Measurements from ENCODE around the gene VPS4B.

Gene VPS4B

GRCh38 chr18:63427558-63427957 is 5.3 kb upstream of the VPS4B start:
- DNase-seq = no peak

- DNase-seq = peak; percentile 53
These were observed 608 bp upstream of the VPS4B start for GRCh38 chr18:63422864-63423304.

GRCh38 chr18:63421514-63421913 is 762 bp downstream of the VPS4B start:
- DNase-seq = no peak

- DNase-seq = no peak
These were observed 9.3 kb downstream of the VPS4B start for GRCh38 chr18:63412953-63413352.

- no peak for DNase-seq
These were observed 11.5 kb downstream of the VPS4B start for GRCh38 chr18:63410792-63411191.

GRCh38 chr18:63409301-63409700 is 13.0 kb downstream of the VPS4B start:
- no peak for DNase-seq

- no peak for DNase-seq
These were observed 14.5 kb downstream of the VPS4B start for GRCh38 chr18:63407734-63408133.

- DNase-seq = no peak
These were observed 16.3 kb downstream of the VPS4B start for GRCh38 chr18:63405986-63406385.

GRCh38 chr18:63402246-63403162 is 19.8 kb downstream of the VPS4B start:
- DNase-seq = no peak

GRCh38 chr18:63399300-63399699 is 23.0 kb downstream of the VPS4B start:
- DNase-seq = no peak

- DNase-seq = no peak
These were observed 24.9 kb downstream of the VPS4B start for GRCh38 chr18:63397349-63397748.

GRCh38 chr18:63395503-63395902 is 26.8 kb downstream of the VPS4B start:
- DNase-seq = no peak

GRCh38 chr18:63394954-63395353 is 27.3 kb downstream of the VPS4B start:
- no peak for DNase-seq

- no peak for DNase-seq
These were observed 34.4 kb downstream of the VPS4B start for GRCh38 chr18:63387861-63388260.

- no peak for DNase-seq
These were observed 39.4 kb downstream of the VPS4B start for GRCh38 chr18:63382843-63383242.

GRCh38 chr18:63379639-63379962 is 42.7 kb downstream of the VPS4B start:
- DNase-seq = no peak

- no peak for DNase-seq
These were observed 43.2 kb downstream of the VPS4B start for GRCh38 chr18:63378919-63379638.

- DNase-seq = no peak
These were observed 44.8 kb downstream of the VPS4B start for GRCh38 chr18:63377275-63377980.

- no peak for DNase-seq
These were observed 45.7 kb downstream of the VPS4B start for GRCh38 chr18:63376538-63376937.

GRCh38 chr18:63374540-63374939 is 47.7 kb downstream of the VPS4B start:
- no peak for DNase-seq

GRCh38 chr18:63373161-63373560 is 49.1 kb downstream of the VPS4B start:
- no peak for DNase-seq

- DNase-seq = no peak
These were observed 53.7 kb downstream of the VPS4B start for GRCh38 chr18:63368611-63369010.
